Aortic smooth muscle cell (primary cell): ENCODE data around the gene GPR35. TPM values are rescaled to one million over a fixed set of nuclear protein-coding genes. Genes with fewer than 3 reads are reported as not detected.

Experiments
- total RNA-seq: library from RNA; depleted of rRNA; stranded (reverse); fragments of >200 nt; gene quantifications from 2 replicates; pipeline ENCODE4 v1.2.3, GENCODE V29; 2014

Gene GPR35, protein sequence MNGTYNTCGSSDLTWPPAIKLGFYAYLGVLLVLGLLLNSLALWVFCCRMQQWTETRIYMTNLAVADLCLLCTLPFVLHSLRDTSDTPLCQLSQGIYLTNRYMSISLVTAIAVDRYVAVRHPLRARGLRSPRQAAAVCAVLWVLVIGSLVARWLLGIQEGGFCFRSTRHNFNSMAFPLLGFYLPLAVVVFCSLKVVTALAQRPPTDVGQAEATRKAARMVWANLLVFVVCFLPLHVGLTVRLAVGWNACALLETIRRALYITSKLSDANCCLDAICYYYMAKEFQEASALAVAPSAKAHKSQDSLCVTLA
- 0.19 and 0.26 TPM in 2 replicates for total RNA-seq

DNA sequence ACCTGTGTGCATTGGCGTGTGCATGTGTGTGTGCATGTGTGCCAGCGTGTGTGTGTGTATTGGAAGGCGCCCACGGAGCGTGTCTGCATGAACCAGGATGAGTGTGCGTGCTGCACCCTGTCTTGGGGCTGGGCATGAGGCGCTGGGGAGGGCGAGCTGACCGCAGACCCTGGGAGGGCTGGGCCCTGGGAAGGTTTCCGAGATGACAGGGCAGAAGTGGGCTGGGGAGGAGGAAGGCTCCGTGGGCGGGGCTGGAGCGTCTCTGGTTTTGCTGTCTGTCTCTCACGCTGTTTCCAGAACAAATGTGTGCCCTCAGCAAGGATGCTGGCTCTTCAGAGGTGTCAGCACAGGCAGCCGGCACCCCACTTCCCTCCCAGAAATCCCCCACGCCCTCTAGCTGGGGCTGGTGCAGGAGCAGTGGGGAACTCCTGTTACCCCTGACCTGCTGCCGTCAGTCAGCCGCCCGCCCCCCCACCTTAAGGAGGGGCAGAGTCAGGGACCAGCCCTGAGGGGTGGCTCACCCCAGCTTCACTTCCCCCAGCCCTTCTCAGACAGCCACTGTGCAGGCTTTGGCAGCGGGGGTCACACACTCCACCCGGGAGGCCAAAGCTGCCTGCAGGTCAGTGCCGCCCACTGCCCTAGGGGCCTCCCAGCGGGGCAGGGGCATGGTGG lies at the start of gene GPR35:
GPR35 (plus strand) TSS at position 531 of the 672 bp plus-strand sequence. CDS start 4,473 bp downstream, outside the sequence.

GRCh38 chr2:240586198-240586918 lies 38.9 kb upstream of the GPR35 start, which contains the start of gene CAPN10:
Gene CAPN10, plus strand, starts transcription at chr2:240586734. Its CDS starts 178 bp downstream, at chr2:240586912.

Other genes with a start within 250 kb of the GPR35 start
- 71.6 and 107 TPM in 2 replicates for gene GPC1, start 189.8 kb upstream of the GPR35 start, total RNA-seq
- 5.0 and 5.5 TPM in 2 replicates for gene ANKMY1, start 67.5 kb upstream of the GPR35 start, total RNA-seq
- gene DUSP28, start 65.1 kb upstream of the GPR35 start, total RNA-seq, result 3.4 and 3.5 TPM in 2 replicates
- 11.1 and 17.8 TPM in 2 replicates for gene RNPEPL1, start 57.0 kb upstream of the GPR35 start, total RNA-seq
- 19.0 and 22.3 TPM in 2 replicates for gene CAPN10, start 38.7 kb upstream of the GPR35 start, total RNA-seq
- gene AQP12B, start 57.4 kb downstream of the GPR35 start, total RNA-seq, result not detected in 2 replicates
- not detected in 2 replicates for gene AQP12A, start 66.4 kb downstream of the GPR35 start, total RNA-seq
- not detected in 2 replicates for gene KIF1A, start 194.7 kb downstream of the GPR35 start, total RNA-seq
- not detected in 2 replicates for gene AGXT, start 243.3 kb downstream of the GPR35 start, total RNA-seq